ENCODE data around the gene SCTR.
"Not testable (repeated sequence)": the region's sequence is repeated elsewhere in the genome, so short reads cannot be mapped to it uniquely, and the experiment has no call there.

SCTR gene

GRCh38 chr2:119426801-119427395 lies 97.4 kb downstream of the SCTR start:
- no peak for DNase-seq

DNA sequence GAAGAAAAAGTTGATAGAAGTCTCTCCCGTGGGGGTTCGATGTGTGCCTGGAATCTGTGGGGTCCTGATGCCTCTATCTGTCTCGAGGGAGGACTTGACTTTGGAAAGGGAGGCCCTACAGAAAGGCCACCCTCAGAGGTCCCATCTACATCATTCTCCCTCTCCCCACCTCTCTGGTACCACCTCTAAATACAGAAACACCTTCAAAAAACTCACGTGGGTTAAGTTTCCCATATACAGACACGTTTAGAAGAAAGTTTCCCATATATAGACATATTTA lies 97.9 kb downstream of the SCTR start:
- DNase-seq: no peak

DNA sequence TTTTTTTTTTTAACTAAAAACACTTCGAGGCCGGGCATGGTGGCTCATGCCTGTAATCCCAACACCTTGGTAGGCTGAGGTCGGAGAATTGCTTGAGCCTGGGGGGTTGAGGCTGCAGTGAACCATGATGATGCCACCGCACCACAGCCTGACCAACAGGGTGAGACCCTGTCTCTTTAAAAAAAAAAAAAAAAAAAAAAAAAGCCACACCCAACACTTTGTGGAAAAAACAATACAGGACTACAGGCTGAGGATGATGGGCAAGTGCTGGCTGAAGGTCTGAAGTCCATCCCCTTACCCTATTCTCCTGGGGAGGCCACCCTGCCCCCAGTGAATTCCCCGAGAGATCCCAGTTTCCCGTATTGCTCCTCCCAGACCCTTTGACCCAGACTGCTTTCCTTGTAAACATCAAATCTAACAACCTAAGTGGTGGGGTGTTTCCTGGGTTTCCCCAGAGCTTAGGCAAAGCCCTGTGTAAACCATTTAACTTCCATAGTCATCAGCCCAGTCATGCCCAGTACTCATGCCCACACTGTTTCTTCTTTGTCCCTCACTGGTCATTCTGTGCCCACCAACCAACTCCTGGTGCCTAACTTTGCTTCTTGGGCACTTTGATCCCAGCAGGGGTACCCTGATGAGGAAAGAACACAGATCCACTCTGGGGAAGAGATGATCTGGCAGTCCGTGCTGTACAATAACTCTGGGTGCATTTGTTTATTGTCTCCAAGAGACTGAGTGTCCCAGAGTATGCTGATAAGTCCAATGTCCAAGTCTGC lies 98.5 kb downstream of the SCTR start:
- DNase-seq: no peak

GRCh38 chr2:119425119-119425405 lies 99.2 kb downstream of the SCTR start:
- DNase-seq: no peak

DNA sequence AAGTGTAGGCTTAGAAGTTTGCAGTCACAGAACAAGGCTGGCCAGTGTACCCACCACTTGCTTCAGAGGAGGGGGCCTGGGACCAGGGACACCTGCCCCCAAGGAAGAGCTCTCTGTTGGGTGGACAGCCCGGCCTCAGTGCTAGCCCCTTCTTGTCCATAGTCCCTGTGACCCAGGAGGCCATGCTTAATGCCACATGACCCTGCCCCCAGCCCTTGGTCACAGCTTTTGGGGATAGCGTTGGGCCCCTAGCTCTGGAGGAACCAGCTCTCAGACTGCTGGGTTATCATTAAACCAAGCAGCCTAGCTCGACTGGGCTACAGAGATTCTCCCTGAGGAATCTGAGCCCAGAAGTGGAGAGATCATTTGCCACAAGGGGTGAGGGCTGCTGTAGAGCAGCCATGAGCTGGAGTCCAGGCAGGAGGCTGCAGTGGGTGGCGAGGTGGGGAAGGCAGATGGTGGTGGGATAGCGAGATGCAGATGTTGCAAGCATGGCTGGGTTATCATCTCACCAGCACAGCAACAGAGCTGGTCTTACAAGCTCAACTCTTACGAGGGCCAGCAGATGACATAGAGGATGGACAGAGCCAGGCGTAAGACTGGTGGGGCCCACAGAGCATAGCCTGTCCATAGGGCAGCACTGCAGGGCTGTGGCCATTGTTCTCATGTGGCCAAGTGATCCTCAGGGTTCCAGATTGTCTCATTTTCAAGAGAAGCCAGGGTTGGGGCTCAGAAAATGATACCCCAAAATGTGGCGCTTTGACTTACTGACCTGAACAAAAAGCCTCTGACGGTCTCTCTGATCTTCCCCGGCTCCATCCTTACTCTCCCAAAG lies 99.8 kb downstream of the SCTR start:
- DNase-seq: no peak

- DNase-seq: no peak
These were observed 100.5 kb downstream of the SCTR start for GRCh38 chr2:119423811-119424210.

DNA sequence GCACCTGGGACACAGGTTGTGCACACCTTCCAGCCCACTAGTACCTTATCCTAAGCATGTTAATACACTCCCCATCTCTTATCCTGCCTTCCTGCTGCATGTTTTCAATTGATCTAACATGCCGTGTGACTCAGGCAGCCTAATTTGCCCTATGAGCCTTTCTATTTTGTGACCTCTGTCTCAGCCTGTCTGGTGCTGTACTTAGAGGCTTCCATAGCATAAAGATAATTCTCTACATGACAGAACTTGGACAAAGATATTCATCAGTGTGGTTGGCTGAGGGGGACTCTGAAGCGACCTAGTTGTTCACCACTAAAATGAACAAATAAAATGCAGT lies 101.2 kb downstream of the SCTR start:
- DNase-seq: no peak

DNA sequence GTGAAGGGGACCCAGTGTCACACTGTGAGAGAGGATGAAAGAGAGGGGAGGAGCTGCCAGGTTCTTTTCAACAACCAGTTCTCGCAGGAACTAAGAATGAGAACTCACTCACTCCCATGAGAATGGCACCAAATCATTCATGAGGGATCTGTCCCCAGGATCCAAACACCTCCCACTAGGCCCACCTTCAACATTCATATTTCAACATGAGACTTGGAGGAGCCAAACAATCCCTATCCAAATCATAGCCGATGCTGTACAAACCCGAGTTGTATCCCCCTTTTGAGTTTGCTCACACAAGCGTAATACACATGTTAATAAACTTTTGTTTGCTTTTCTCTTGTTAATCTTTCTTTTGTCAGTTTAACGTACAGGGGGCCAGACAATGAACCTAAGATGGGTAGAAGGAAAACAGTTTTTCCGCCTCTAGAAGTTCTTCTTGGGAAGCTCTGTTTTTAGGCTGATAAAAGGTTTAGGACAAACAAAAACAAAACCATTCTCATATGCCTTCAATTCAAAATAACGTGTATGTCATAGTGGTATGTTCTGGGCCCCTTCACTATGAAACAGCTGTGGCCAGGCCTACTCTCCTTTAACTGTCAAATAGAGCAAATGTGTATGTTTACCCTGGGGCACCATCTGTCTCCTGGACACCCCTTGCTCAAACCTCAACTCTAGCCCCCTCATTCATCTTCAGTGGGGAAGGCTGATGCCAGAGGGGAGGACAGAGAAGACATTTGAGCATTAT lies 101.7 kb downstream of the SCTR start:
- no peak for DNase-seq

DNA sequence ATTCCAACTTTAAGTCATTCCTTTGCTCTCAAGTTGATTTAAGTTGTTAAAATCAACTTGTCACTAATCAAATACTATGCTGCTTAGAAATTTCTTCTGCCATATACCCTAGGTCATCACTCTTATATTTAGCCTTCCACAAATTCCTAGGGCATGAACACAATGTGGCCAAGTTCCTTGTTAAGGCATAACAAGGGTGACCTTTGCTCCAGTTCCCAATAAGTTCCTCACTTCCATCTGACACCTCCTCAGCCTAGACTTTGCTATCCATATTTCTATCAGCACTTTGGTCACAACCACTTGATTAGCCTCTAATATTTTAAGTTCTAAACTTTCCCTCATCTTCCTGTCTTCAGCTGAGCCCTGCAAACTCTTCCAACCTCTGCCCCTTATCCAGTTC lies 102.5 kb downstream of the SCTR start:
- no peak for DNase-seq

DNA sequence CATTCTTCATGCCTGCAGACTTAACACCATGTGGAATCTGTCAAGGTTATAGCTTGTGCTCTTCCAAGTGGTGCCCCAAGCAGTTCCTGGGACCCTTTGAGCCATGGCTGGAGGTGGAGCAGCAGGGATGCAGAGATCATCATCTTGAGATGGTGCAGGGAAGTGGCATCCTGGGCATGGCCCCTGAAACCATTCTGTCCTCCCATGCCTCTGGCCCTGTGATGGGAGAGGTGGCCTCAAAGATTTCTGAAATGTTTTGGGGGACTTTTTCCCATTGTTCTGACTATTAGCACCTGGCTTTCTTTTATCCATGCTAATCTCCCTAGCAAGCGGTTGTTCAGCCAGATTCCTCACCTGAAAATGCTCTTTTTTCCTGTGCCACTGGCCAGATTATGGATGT lies 103.0 kb downstream of the SCTR start:
- no peak for DNase-seq

- DNase-seq: no peak
These were observed 104.3 kb downstream of the SCTR start for GRCh38 chr2:119419803-119420508.

- no peak for DNase-seq
These were observed 105.2 kb downstream of the SCTR start for GRCh38 chr2:119419065-119419464.

GRCh38 chr2:119417908-119418307 lies 106.4 kb downstream of the SCTR start:
- no peak for DNase-seq

GRCh38 chr2:119416299-119416923 lies 107.9 kb downstream of the SCTR start:
- DNase-seq: no peak

GRCh38 chr2:119415630-119416029 lies 108.7 kb downstream of the SCTR start:
- no peak for DNase-seq

GRCh38 chr2:119414894-119415293 lies 109.4 kb downstream of the SCTR start:
- no peak for DNase-seq

DNA sequence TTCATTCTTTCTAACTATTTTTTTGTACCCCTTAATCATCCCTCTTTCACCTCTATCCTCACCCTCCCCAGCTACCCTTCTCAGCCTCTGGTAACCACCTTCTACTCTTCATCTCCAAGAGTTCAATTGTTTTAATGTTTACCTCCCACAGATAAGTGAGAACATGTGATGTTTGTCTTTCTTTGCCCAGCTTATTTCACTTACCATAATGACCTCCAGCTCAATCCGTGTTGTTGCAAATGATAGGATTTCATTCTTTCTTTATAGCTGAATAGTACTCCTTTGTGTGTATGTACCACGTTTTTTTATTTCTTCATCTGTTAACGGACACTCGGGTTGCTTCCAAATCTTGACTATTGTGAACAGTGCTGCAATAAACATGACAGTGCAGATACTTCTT lies 114.8 kb downstream of the SCTR start:
- no peak for DNase-seq

- no peak for DNase-seq
These were observed 116.1 kb downstream of the SCTR start for GRCh38 chr2:119408221-119408619.

DNA sequence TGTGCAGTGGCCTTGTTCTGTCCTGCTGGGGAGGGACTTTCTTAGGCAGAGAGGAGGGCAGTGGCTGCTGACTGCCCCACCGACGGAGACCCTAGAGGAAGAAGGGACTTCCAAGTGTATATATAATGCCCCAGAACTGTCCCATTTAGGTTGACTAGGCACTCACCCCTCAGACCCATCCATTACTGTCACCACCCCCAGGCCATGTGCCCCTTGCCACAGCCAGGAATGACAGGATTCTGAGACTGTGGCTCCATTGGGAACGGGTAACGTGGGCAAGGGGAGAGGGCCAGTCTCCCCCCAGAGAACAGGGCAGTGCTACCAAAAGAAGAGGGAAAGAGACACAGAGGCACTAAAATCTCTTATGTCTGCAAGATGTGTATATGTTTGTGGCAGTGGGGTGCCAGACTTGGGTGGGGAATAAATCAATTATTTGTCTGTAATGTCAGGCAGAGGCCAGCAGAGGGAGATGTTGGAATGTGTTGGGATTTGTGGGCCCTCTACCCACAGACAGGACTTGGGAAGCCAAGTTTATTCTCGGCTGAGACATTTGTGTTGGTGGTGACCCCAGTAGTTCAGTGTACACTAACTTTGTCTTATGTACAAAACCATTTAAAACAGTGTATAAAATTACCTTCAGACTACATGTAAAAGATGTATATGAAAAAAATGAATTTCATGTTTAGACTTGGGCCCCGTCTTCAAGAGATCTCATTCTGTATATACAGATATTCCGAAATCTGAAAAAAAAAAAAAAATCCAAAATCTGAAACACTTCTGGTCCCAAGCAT lies 116.7 kb downstream of the SCTR start:
- peak; percentile 73 for DNase-seq

DNA sequence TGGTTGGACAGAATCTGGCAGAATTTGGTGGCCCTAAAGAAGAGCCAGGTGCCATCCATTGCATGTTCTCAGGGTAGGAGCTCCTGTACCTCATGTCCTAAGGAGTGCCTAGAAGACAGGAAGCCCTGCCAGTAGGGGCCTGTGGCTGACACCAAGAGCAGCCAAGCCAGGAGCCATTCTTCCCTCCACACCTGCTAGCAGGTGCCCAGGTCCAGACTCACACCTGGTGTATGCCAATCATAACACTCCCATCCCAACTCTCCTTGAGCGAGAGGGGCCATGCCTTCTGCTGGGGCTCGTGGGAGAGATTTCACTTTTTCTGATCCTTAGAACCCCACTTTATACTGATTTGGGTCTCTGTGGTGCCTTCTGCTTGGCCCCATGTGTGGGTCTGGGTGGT lies 119.1 kb downstream of the SCTR start:
- DNase-seq: no peak

DNA sequence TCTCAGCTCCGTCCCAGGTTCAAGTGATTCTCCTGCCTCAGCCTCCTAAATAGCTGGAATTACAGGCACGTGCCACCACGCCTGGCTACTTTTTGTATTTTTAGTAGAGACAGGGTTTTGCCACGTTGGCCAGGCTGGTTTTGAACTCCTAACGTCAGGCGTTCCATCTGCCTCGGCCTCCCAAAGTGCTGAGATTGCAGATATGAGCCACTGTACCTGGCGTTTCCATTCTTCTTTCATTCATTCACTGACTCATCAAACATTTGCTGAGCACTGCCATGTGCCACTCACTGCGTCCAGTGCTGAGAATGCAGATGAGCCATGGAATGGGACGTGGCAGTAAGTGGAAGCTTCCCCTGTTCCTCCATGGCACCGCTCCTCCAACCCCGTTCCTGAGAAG lies 120.7 kb downstream of the SCTR start:
- DNase-seq: not testable (repeated sequence)

Measured in OCI-M1 (cell line).